Stomach (tissue), 9 donors: ENCODE results near the gene C19orf25. TPM values are rescaled to one million over a fixed set of nuclear protein-coding genes. Genes with fewer than 3 reads are reported as not detected.
A peak's percentile ranks its signal among the peaks of the same experiment; 100 is the strongest.

Experiments used
- DNase-seq, 2 donors: peaks; one replicate each; pipeline versions ENCODE4 v3.0.0 to v3.0.0-alpha.2; 2013 to 2019
- H3K27ac ChIP-seq, 5 donors: fragments of 200-600 bp in 4 of 5; sonication (generic) in 4 of 5; one replicate each; pipeline ENCODE4 v1.5.1; 2013 to 2019; ENCODE audit warnings: mild to moderate bottlenecking in 1 of 5, moderate library complexity in 1 of 5
- H3K27me3 ChIP-seq, 3 donors: fragments of 200-600 bp; sonication (generic); one replicate each; pipeline ENCODE4 v1.5.1; 2017 to 2019; ENCODE audit warnings: mixed run types in 1 of 3
- H3K36me3 ChIP-seq, 4 donors: fragments of 200-600 bp; sonication (generic); 1 replicate in 3 of 4; 2 replicates in 1 of 4; pipeline ENCODE4 v1.5.1; 2016 to 2019
- H3K4me1 ChIP-seq, 4 donors: fragments of 200-600 bp; sonication (generic); one replicate each; pipeline ENCODE4 v1.5.1; 2016 to 2019
- H3K4me3 ChIP-seq, 4 donors: fragments of 200-600 bp; sonication (generic) in 3 of 4; one replicate each; pipeline ENCODE4 v1.5.1; 2016 to 2019; ENCODE audit warnings: mild to moderate bottlenecking in 1 of 4
- H3K9me3 ChIP-seq, 4 donors: fragments of 200-600 bp; sonication (generic); one replicate each; pipeline ENCODE4 v1.5.1; 2016 to 2019
- CTCF ChIP-seq, 7 experiments: fragments of 450-650 bp in 4 of 7; fragments of 200-600 bp in 3 of 7; sonication (generic) in 3 of 7; IDR thresholded peaks; one replicate each; pipeline ENCODE4 v1.5.1; 2016 to 2019; ENCODE audit warnings: antibody characterized with exemption in 7 of 7, control low read depth in 2 of 7, mild to moderate bottlenecking in 1 of 7
- EP300 ChIP-seq: sonication (generic); formaldehyde crosslinking; IDR thresholded peaks from one replicate; pipeline ENCODE4 v1.6.1; 2017; ENCODE audit warnings: antibody characterized with exemption
- POLR2A ChIP-seq, 4 donors: fragments of 450-650 bp; IDR thresholded peaks; one replicate each; pipeline ENCODE4 v1.6.1; 2016; ENCODE audit warnings: antibody characterized with exemption in 4 of 4, control low read depth in 2 of 4, mild to moderate bottlenecking in 1 of 4, moderate library complexity in 1 of 4
- POLR2AphosphoS5 ChIP-seq, 3 donors: sonication (generic); formaldehyde crosslinking; IDR thresholded peaks; one replicate each; pipeline ENCODE4 v1.6.1; 2016; ENCODE audit warnings: antibody characterized with exemption in 3 of 3
- WGBS, 5 donors: extraction: QIAGEN DNeasy Blood & Tissue Kit in 3 of 5; methylation state at CpG; one replicate each; pipeline versions ENCODE4 v1.1.5 to v1.1.7; 2013 to 2018; 5-methylcytosine and 5-hydroxymethylcytosine counted together
- intact Hi-C: fragments of 100-400 bp; cut with DNase I; formaldehyde crosslinking; loops from one replicate; pipeline ENCODE4 v1.15.1; 2023; ENCODE audit warnings: low total_unique reads
- polyA plus RNA-seq, 3 donors: library from polyadenylated mRNA; stranded (reverse); fragments of 200-250 nt; gene quantifications; one replicate each; pipeline ENCODE4 v1.2.3, GENCODE V29; 2013
- total RNA-seq, 5 donors: library from RNA; depleted of rRNA; stranded (reverse); fragments of >200 nt; gene quantifications; one replicate each; pipeline versions ENCODE4 v1.1.0 to v1.2.3, GENCODE V29; 2014 to 2016
- donor health status: healthy with polysubstance abuse.
- donor health status: Bipolar disorder and iron deficiency.
- donor health status: healthy.

C19orf25 gene
- total and polyA plus RNA-seq, 8 donors, result 5.4 to 84.3 (median 29.1) TPM

- DNase-seq, result peak in 1 of 2 donors; percentile 62
- Histone ChIP-seq H3K4me1 (peaks cover 12 to 42% (median 37%) of the 10 kb centered on the region in 4 donors), H3K4me3 (no peak overlapping the region), H3K27me3 (peaks cover 14 to 92% (median 33%) of the 10 kb centered on the region in 3 donors), H3K27ac (peak overlapping the region in 1 of 5 donors; percentile 25), H3K9me3 (peaks cover 0 to 5% (median 2%) of the 10 kb centered on the region in 4 donors), H3K36me3 (no peaks in the 10 kb centered on the region)
- TF ChIP-seq POLR2A (IDR thresholded peaks at IDR 0.05), result no peak
- TF ChIP-seq CTCF (IDR thresholded peaks at IDR 0.05), result no peak
- no peak for TF ChIP-seq EP300
- intact Hi-C loops, result no loop called here
- 7 to 49% (median 29%) methylated on average over 2 to 25 of the region's 25 CpGs for WGBS, 5 donors
Measured at GRCh38 chr19:1510442-1510806, 31.4 kb upstream of the C19orf25 start.

- intact Hi-C loops, result no loop called here
- no peak overlapping the region for H3K4me3 ChIP-seq
- DNase-seq, result peak in 1 of 2 donors; percentile 40
- H3K4me1 ChIP-seq, result peaks cover 12 to 42% (median 37%) of the 10 kb centered on the region in 4 donors
- no peak for TF ChIP-seq EP300
- no peak for TF ChIP-seq CTCF (IDR thresholded peaks at IDR 0.05)
- TF ChIP-seq POLR2A (IDR thresholded peaks at IDR 0.05), result no peak
- TF ChIP-seq POLR2AphosphoS5 (IDR thresholded peaks at IDR 0.05), result no peak
- H3K27me3 ChIP-seq, result peaks cover 14 to 93% (median 33%) of the 10 kb centered on the region in 3 donors
- H3K9me3 ChIP-seq, result peaks cover 0 to 5% (median 2%) of the 10 kb centered on the region in 4 donors
- 50 to 65% (median 63%) methylated on average over 9 to 11 of the region's 11 CpGs for WGBS, 5 donors
- no peaks in the 10 kb centered on the region for H3K36me3 ChIP-seq
- peak overlapping the region in 1 of 5 donors; percentile 25 for H3K27ac ChIP-seq
Measured at GRCh38 chr19:1509602-1510441, 30.8 kb upstream of the C19orf25 start.

GRCh38 chr19:1508507-1508856, 29.5 kb upstream of the C19orf25 start:
- peak overlapping the region; percentile 35 to 46 (median 41) for H3K4me3 ChIP-seq
- peaks cover 10 to 41% (median 37%) of the 10 kb centered on the region in 4 donors for H3K4me1 ChIP-seq
- WGBS, 5 donors, result 32 to 69% (median 40%) methylated on average over 4 to 12 of the region's 12 CpGs
- no peak for DNase-seq
- peak overlapping the region in 2 of 5 donors; percentile 82 to 85 for H3K27ac ChIP-seq
- TF ChIP-seq EP300 (no peak), CTCF (IDR thresholded peaks at IDR 0.05) (no peak), POLR2AphosphoS5 (IDR thresholded peaks at IDR 0.05) (no peak), POLR2A (IDR thresholded peaks at IDR 0.05) (no peak)
- intact Hi-C loops, result no loop called here
- H3K9me3 ChIP-seq, result peaks cover 0 to 5% (median 2%) of the 10 kb centered on the region in 4 donors
- peaks cover 17 to 93% (median 35%) of the 10 kb centered on the region in 3 donors for H3K27me3 ChIP-seq
- no peaks in the 10 kb centered on the region for H3K36me3 ChIP-seq

GRCh38 chr19:1507763-1508506, 28.9 kb upstream of the C19orf25 start:
- 1 to 6% (median 2%) methylated on average over 36 to 46 of the region's 46 CpGs for WGBS, 5 donors
- H3K4me3 ChIP-seq, result peak overlapping the region; percentile 35 to 46 (median 41)
- intact Hi-C loops, result no loop called here
- H3K9me3 ChIP-seq, result peaks cover 0 to 5% (median 2%) of the 10 kb centered on the region in 4 donors
- TF ChIP-seq POLR2AphosphoS5 (IDR thresholded peaks at IDR 0.05) (peak in 1 of 3 donors; percentile 40), EP300 (no peak), CTCF (IDR thresholded peaks at IDR 0.05) (no peak), POLR2A (IDR thresholded peaks at IDR 0.05) (no peak)
- no peaks in the 10 kb centered on the region for H3K36me3 ChIP-seq
- H3K27ac ChIP-seq, result peak overlapping the region; percentile 39 to 85 (median 69)
- peak; percentile 89 to 98 for DNase-seq
- peaks cover 19 to 93% (median 36%) of the 10 kb centered on the region in 3 donors for H3K27me3 ChIP-seq
- H3K4me1 ChIP-seq, result peaks cover 10 to 41% (median 38%) of the 10 kb centered on the region in 4 donors
